ENCODE data around the gene CELSR2. TPM values are rescaled to one million over a fixed set of nuclear protein-coding genes. Genes with fewer than 3 reads are reported as not detected.

Gene CELSR2
- total and polyA plus RNA-seq, 2 donors (not counting 1 experiment from before 2014, with no cell fraction given) = 0.57 to 2.7 TPM

GRCh38 chr1:109257682-109258421 is 8.5 kb downstream of the CELSR2 start:
- H3K27me3 ChIP-seq (replicated peaks in 1 of 4; ENCODE audit: control extremely low read depth in 1 of 4, control insufficient read depth in 3 of 4, insufficient read depth in 4 of 4, low read length in 3 of 4) = peaks cover 0 to 3% (median 0%) of the 10 kb centered on the region in 4 experiments
- no peaks in the 10 kb centered on the region for H4K20me1 ChIP-seq (ENCODE audit: control insufficient read depth, insufficient read depth, low read length, poor library complexity, severe bottlenecking)
- no peak overlapping the region for H3K4me2 ChIP-seq (replicated peaks; ENCODE audit: low read depth, low read length, poor library complexity, severe bottlenecking)
- H2AFZ ChIP-seq (ENCODE audit: insufficient read depth, low read depth, low read length, poor library complexity, severe bottlenecking) = no peak overlapping the region
- no peaks in the 10 kb centered on the region for H3K9me3 Mint-ChIP-seq (ENCODE audit: insufficient read depth)
- peaks cover 4% of the 10 kb centered on the region for H3K27me3 Mint-ChIP-seq
- H3K4me3 Mint-ChIP-seq = no peak overlapping the region
- WGBS (ENCODE audit: insufficient coverage) = 98% methylated on average over 5 of the region's 15 CpGs
- no peak for ATAC-seq (ENCODE audit: low read depth)
- H3K27ac Mint-ChIP-seq = no peak overlapping the region
- no peak for TF ChIP-seq CTCF (IDR thresholded peaks at IDR 0.05)
- no peak for TF ChIP-seq EZH2 (IDR thresholded peaks at IDR 0.05; ENCODE audit: borderline replicate concordance, insufficient read depth, low read depth, low read length, poor library complexity, severe bottlenecking)
- ChIA-PET CTCF (interaction anchor here (0.9 kb wide), 1 partner anchor 142 kb away, joined by 5 read pairs; no protein-coding TSS in a partner anchor), POLR2A (no interaction called here)
- peaks cover 0 to 11% of the 10 kb centered on the region in 2 donors for H3K4me1 ChIP-seq (ENCODE audit: control insufficient read depth in 2 of 2, insufficient read depth in 2 of 2, low read length in 2 of 2)
- no peak overlapping the region for H3K9ac ChIP-seq (ENCODE audit: low read length)
- H3K4me3 ChIP-seq (ENCODE audit: control extremely low read depth in 1 of 5, extremely low read depth in 1 of 5, insufficient read depth in 1 of 5, low read depth in 2 of 5, low read length in 4 of 5) = no peak overlapping the region
- no peak for DNase-seq
- H3K36me3 ChIP-seq (replicated peaks in 1 of 2; ENCODE audit: control extremely low read depth in 1 of 2, control insufficient read depth in 1 of 2, extremely low read depth in 1 of 2, insufficient read depth in 2 of 2, low read length in 1 of 2) = no peaks in the 10 kb centered on the region
- H3K9me3 ChIP-seq (ENCODE audit: control extremely low read depth in 1 of 3, control insufficient read depth in 2 of 3, insufficient read depth in 1 of 3, low read length in 2 of 3) = peaks cover 0 to 4% (median 0%) of the 10 kb centered on the region in 3 donors
- H3K27ac ChIP-seq (ENCODE audit: low read length in 2 of 2) = no peak overlapping the region
- H3K79me2 ChIP-seq (ENCODE audit: control insufficient read depth, insufficient read depth, low read length) = no peaks in the 10 kb centered on the region
- intact Hi-C loops (cut with micrococcal nuclease) = no loop called here
- H3K4me1 Mint-ChIP-seq = peaks cover 7% of the 10 kb centered on the region

Measured in B cell (primary cell).